PC-9 (cell line): ENCODE results near the gene L3MBTL3. TPM values are rescaled to one million over a fixed set of nuclear protein-coding genes. Genes with fewer than 3 reads are reported as not detected.
A peak's percentile ranks its signal among the peaks of the same experiment; 100 is the strongest.

Source experiments
- BruUV-seq: library from RNA; stranded (reverse); fragments of 400-500 nt; replicated peaks from 2 replicates; lab custom pipeline; 2021; lab: Mats Ljungman, UMichigan
- CTCF ChIA-PET: fragments of 300-600 bp; sonication (Branson Sonifier 250); formaldehyde crosslinking; loops from one replicate; lab custom pipeline; 2022; ENCODE audit warnings: antibody characterized with exemption; lab: Charles Lee
- POLR2A ChIA-PET: fragments of 300-600 bp; sonication (Branson Sonifier 250); formaldehyde crosslinking; loops from one replicate; lab custom pipeline; 2022; ENCODE audit warnings: antibody characterized with exemption; ENCODE audit not compliant: unreplicated experiment; lab: Charles Lee
- DNase-seq, 2 experiments: peaks; one replicate each; pipeline versions ENCODE4 v3.0.0 to v3.0.0-alpha.2; 2015 to 2022; ENCODE audit warnings: mixed read lengths in 1 of 2
- H2AFZ ChIP-seq: fragments of 200-600 bp; sonication (generic); 2 replicates; pipeline ENCODE4 v1.8.1; 2017; ENCODE audit warnings: antibody characterized with exemption
- H3F3A ChIP-seq: fragments of 200-600 bp; sonication (generic); 2 replicates; pipeline ENCODE4 v1.8.1; 2017; ENCODE audit warnings: antibody characterized with exemption, mild to moderate bottlenecking, low read depth; ENCODE audit not compliant: insufficient read depth
- H3K27ac ChIP-seq: fragments of 200-600 bp; sonication (generic); 2 replicates; pipeline ENCODE4 v1.6.1; 2016; ENCODE audit warnings: mixed run types
- H3K27me3 ChIP-seq: fragments of 200-600 bp; sonication (generic); 2 replicates; pipeline ENCODE4 v1.6.1; 2016; ENCODE audit warnings: low read depth, mixed run types; ENCODE audit not compliant: insufficient read depth
- H3K36me3 ChIP-seq: fragments of 200-600 bp; sonication (generic); 2 replicates; pipeline ENCODE4 v1.6.1; 2016; ENCODE audit warnings: low read depth, mixed run types
- H3K4me1 ChIP-seq: fragments of 200-600 bp; sonication (generic); replicated peaks from 2 replicates; pipeline ENCODE4 v1.6.1; 2016; ENCODE audit warnings: mixed run types; ENCODE audit not compliant: insufficient read depth
- H3K4me2 ChIP-seq: fragments of 200-600 bp; sonication (generic); 2 replicates; pipeline ENCODE4 v1.6.1; 2017; ENCODE audit warnings: mixed run types
- H3K4me3 ChIP-seq: fragments of 200-600 bp; sonication (generic); 2 replicates; pipeline ENCODE4 v1.6.1; 2016; ENCODE audit warnings: mixed run types
- H3K79me2 ChIP-seq: fragments of 200-600 bp; sonication (generic); 2 replicates; pipeline ENCODE4 v1.6.1; 2017; ENCODE audit warnings: low read depth, mixed run types
- H3K9me2 ChIP-seq: fragments of 200-600 bp; sonication (generic); 2 replicates; pipeline ENCODE4 v1.8.1; 2017; ENCODE audit warnings: mild to moderate bottlenecking; ENCODE audit not compliant: insufficient read depth
- H3K9me3 ChIP-seq: fragments of 200-600 bp; sonication (generic); 2 replicates; pipeline ENCODE4 v1.8.1; 2016; ENCODE audit warnings: low read depth; ENCODE audit not compliant: insufficient read depth
- H4K20me1 ChIP-seq: fragments of 200-600 bp; sonication (generic); 2 replicates; pipeline ENCODE4 v1.8.1; 2017; ENCODE audit not compliant: insufficient read depth
- CTCF ChIP-seq: fragments of 200-600 bp; sonication (generic); conservative IDR thresholded peaks from 2 replicates; pipeline ENCODE4 v1.6.1; 2017; ENCODE audit warnings: mixed run types, antibody characterized with exemption, mild to moderate bottlenecking, moderate library complexity
- EZH2 ChIP-seq: fragments of 200-600 bp; sonication (generic); IDR thresholded peaks from 2 replicates; pipeline ENCODE4 v1.8.0; 2017; ENCODE audit warnings: antibody characterized with exemption, low read depth
- intact Hi-C: fragments of 100-400 bp; cut with micrococcal nuclease; formaldehyde crosslinking; loops from one replicate; pipeline ENCODE4 v1.10.0; 2022; ENCODE audit not compliant: unreplicated experiment
- total RNA-seq: library from RNA; stranded (reverse); gene quantifications from 2 replicates; pipeline ENCODE4 v1.2.3, GENCODE V29; 2021

The L3MBTL3 gene
- total RNA-seq, 1 experiment from 2014 or later = 6.1 TPM

- ChIA-PET CTCF (no interaction called here), POLR2A (no interaction called here)
These were observed 165.2 kb downstream of the L3MBTL3 start for GRCh38 chr6:130183271-130184222.

GRCh38 chr6:130185658-130186057, 167.3 kb downstream of the L3MBTL3 start:
- Histone ChIP-seq H3K4me3 (no peak overlapping the region), H3K27ac (no peak overlapping the region), H3K36me3 (no peaks in the 10 kb centered on the region), H4K20me1 (no peaks in the 10 kb centered on the region), H3K79me2 (no peaks in the 10 kb centered on the region), H3K4me1 (no peaks in the 10 kb centered on the region), H3K9me3 (no peaks in the 10 kb centered on the region), H2AFZ (no peak overlapping the region; the same call in 1 of the 2 replicates), H3K9me2 (no peaks in the 10 kb centered on the region), H3F3A (no peaks in the 10 kb centered on the region), H3K4me2 (no peak overlapping the region), H3K27me3 (no peaks in the 10 kb centered on the region)
- TF ChIP-seq EZH2 (no peak), CTCF (no peak)
- DNase-seq = no peak
- intact Hi-C loops = no loop called here
- ChIA-PET CTCF (interaction anchor here (0.7 kb wide), 1 partner anchor 943 kb away, joined by 6 read pairs; no protein-coding TSS in a partner anchor), POLR2A (no interaction called here)
- BruUV-seq = no TSS peak

More at GRCh38 chr6:130183271-130184222, 165.2 kb downstream of the L3MBTL3 start:
- TF ChIP-seq EZH2 = no peak
- TF ChIP-seq CTCF = no peak
- H3F3A ChIP-seq = no peaks in the 10 kb centered on the region; the same call in 1 of the 2 replicates
- no peaks in the 10 kb centered on the region for H3K9me2 ChIP-seq
- H3K79me2 ChIP-seq = no peaks in the 10 kb centered on the region
- H3K27ac ChIP-seq = no peak overlapping the region
- H3K9me3 ChIP-seq = 0 out of 2 replicates have a peak, but pooled peaks cover 3% of the 10 kb centered on the region
- H3K4me1 ChIP-seq = peaks cover 2% of the 10 kb centered on the region
- H3K4me2 ChIP-seq = no peak overlapping the region
- DNase-seq = no peak
- no peaks in the 10 kb centered on the region for H3K36me3 ChIP-seq
- BruUV-seq = no TSS peak
- 0 out of 2 replicates have a peak overlapping the region, but pooled peaks have one; percentile 24 for H2AFZ ChIP-seq
- no peak overlapping the region for H3K4me3 ChIP-seq
- intact Hi-C loops = no loop called here
- no peaks in the 10 kb centered on the region for H3K27me3 ChIP-seq
- H4K20me1 ChIP-seq = no peaks in the 10 kb centered on the region

GRCh38 chr6:130187335-130188206, 169.2 kb downstream of the L3MBTL3 start:
- no peaks in the 10 kb centered on the region for H3K9me2 ChIP-seq
- no peak for DNase-seq
- no peak for TF ChIP-seq CTCF
- no peak for TF ChIP-seq EZH2
- H4K20me1 ChIP-seq = no peaks in the 10 kb centered on the region
- no peak overlapping the region for H3K4me3 ChIP-seq
- H3K79me2 ChIP-seq = no peaks in the 10 kb centered on the region
- no peaks in the 10 kb centered on the region for H3F3A ChIP-seq
- intact Hi-C loops = no loop called here
- H3K27ac ChIP-seq = no peak overlapping the region
- no peaks in the 10 kb centered on the region for H3K27me3 ChIP-seq
- ChIA-PET CTCF (no interaction called here), POLR2A (no interaction called here)
- no TSS peak for BruUV-seq
- H3K36me3 ChIP-seq = no peaks in the 10 kb centered on the region
- H3K4me2 ChIP-seq = no peak overlapping the region
- H2AFZ ChIP-seq = no peak overlapping the region
- H3K9me3 ChIP-seq = no peaks in the 10 kb centered on the region
- H3K4me1 ChIP-seq = no peaks in the 10 kb centered on the region
